Natural killer cell (primary cell): ENCODE measurements around the gene VAV1. TPM values are rescaled to one million over a fixed set of nuclear protein-coding genes. Genes with fewer than 3 reads are reported as not detected.

Experiments
- ATAC-seq, 3 donors: fragments of 150-1000 bp in 2 of 3; fragments of 200-7000 bp in 1 of 3; cut with Tn5 transposase; 1 replicate in 1 of 3; 2 replicates in 2 of 3; pipeline ENCODE4 v1.10.0; 2021; ENCODE audit warnings: mild to moderate bottlenecking in 2 of 3, moderate library complexity in 2 of 3
- DNase-seq, 2 donors: peaks; one replicate each; pipeline versions ENCODE4 v3.0.0 to v3.0.0-alpha.2; 2013 to 2021; ENCODE audit warnings: mixed read lengths in 1 of 2
- H3K27ac ChIP-seq: one replicate; pipeline ENCODE4 v1.5.1; 2013; ENCODE audit warnings: mild to moderate bottlenecking, low read length
- H3K27me3 ChIP-seq: one replicate; pipeline ENCODE4 v1.6.1; 2013; ENCODE audit warnings: low read length; ENCODE audit not compliant: control insufficient read depth, insufficient read depth
- H3K36me3 ChIP-seq: one replicate; pipeline ENCODE4 v1.6.1; 2013; ENCODE audit warnings: low read length; ENCODE audit not compliant: control insufficient read depth, insufficient read depth
- H3K4me1 ChIP-seq: one replicate; pipeline ENCODE4 v1.6.1; 2013; ENCODE audit warnings: low read length; ENCODE audit not compliant: control insufficient read depth, insufficient read depth
- H3K4me3 ChIP-seq: one replicate; pipeline ENCODE4 v1.5.1; 2013; ENCODE audit warnings: low read length
- H3K9me3 ChIP-seq: one replicate; pipeline ENCODE4 v1.6.1; 2013; ENCODE audit warnings: low read length; ENCODE audit not compliant: control insufficient read depth, insufficient read depth
- H3K27ac Mint-ChIP-seq, 2 donors: one replicate each; pipeline ENCODE4 v1.8.0; 2022; ENCODE audit warnings: mild to moderate bottlenecking in 2 of 2, mixed read lengths in 2 of 2, moderate library complexity in 1 of 2
- H3K27me3 Mint-ChIP-seq, 2 donors: one replicate each; pipeline ENCODE4 v1.8.0; 2022; ENCODE audit warnings: low read depth in 2 of 2, mixed read lengths in 2 of 2
- H3K36me3 Mint-ChIP-seq: one replicate; pipeline ENCODE4 v1.8.0; 2022; ENCODE audit warnings: mixed read lengths
- H3K4me1 Mint-ChIP-seq, 2 donors: one replicate each; pipeline ENCODE4 v1.8.0; 2022; ENCODE audit warnings: mixed read lengths in 2 of 2
- H3K4me3 Mint-ChIP-seq: one replicate; pipeline ENCODE4 v1.8.0; 2022; ENCODE audit warnings: mild to moderate bottlenecking, moderate library complexity, mixed read lengths
- H3K9me3 Mint-ChIP-seq, 2 donors: one replicate each; pipeline ENCODE4 v1.8.0; 2022; ENCODE audit warnings: mixed read lengths in 2 of 2
- WGBS: methylation state at CpG from one replicate; pipeline ENCODE4 v1.1.7; 2013; ENCODE audit warnings: missing lambda C conversion rate; ENCODE audit not compliant: insufficient coverage; 5-methylcytosine and 5-hydroxymethylcytosine counted together
- intact Hi-C: fragments of 100-400 bp; cut with micrococcal nuclease; formaldehyde crosslinking; loops from one replicate; pipeline ENCODE4 v1.14.2; 2022
- total RNA-seq, 4 donors: library from RNA; stranded (reverse); fragments of 120-200 nt in 1 of 4; gene quantifications; one replicate each; pipeline versions ENCODE4 v1.2.3 to v1.2.4, GENCODE V29; 2013 to 2022
- TF ChIP-seq, protein P1 (sequence below): fragments of 200-600 bp; IDR thresholded peaks from one replicate; pipeline ENCODE4 v1.8.0; 2022; ENCODE audit warnings: antibody characterized with exemption

VAV1 gene
- total RNA-seq, 3 donors from 2014 or later (not counting 1 experiment from before 2014, with no cell fraction given), result 141 to 167 (median 164) TPM

DNA sequence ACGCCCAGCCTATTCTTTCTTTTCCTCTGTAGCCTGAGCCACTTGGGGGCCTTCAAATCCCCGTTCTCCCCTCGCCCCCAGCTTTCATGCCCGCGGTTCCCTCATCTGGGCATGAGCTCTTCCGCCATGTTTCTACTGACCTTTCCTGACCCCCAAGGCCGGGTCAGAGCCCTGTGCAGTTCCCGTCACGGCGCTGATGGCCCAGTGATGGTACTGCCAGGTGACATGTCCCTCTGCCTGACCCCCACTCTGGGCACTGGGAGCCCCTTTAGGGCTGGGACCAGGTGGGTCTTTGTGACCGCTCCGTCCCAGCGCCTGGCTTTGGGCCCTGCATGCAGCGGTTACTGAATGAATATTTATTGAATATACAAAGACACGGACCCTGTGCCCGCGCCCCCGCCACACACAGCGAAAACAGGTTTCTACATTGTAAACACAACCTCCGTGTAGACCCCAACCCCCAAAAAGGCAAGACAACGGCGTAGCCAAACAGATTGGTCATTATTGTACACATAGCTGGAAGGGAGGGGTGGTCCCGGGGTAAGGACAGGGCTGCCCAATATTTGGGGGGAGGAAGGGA lies 42.8 kb upstream of the VAV1 start:
- Mint-ChIP-seq H3K4me3 (no peak overlapping the region), H3K9me3 (no peaks in the 10 kb centered on the region), H3K4me1 (peaks cover 0 to 6% of the 10 kb centered on the region in 2 donors), H3K27me3 (no peaks in the 10 kb centered on the region), H3K27ac (no peak overlapping the region), H3K36me3 (no peaks in the 10 kb centered on the region)
- Histone ChIP-seq H3K4me1 (peaks cover 13% of the 10 kb centered on the region), H3K27me3 (no peaks in the 10 kb centered on the region), H3K27ac (no peak overlapping the region), H3K9me3 (no peaks in the 10 kb centered on the region), H3K4me3 (no peak overlapping the region), H3K36me3 (peaks cover 25% of the 10 kb centered on the region)
- ATAC-seq (no peak), DNase-seq (no peak)
- TF ChIP-seq, protein P1, sequence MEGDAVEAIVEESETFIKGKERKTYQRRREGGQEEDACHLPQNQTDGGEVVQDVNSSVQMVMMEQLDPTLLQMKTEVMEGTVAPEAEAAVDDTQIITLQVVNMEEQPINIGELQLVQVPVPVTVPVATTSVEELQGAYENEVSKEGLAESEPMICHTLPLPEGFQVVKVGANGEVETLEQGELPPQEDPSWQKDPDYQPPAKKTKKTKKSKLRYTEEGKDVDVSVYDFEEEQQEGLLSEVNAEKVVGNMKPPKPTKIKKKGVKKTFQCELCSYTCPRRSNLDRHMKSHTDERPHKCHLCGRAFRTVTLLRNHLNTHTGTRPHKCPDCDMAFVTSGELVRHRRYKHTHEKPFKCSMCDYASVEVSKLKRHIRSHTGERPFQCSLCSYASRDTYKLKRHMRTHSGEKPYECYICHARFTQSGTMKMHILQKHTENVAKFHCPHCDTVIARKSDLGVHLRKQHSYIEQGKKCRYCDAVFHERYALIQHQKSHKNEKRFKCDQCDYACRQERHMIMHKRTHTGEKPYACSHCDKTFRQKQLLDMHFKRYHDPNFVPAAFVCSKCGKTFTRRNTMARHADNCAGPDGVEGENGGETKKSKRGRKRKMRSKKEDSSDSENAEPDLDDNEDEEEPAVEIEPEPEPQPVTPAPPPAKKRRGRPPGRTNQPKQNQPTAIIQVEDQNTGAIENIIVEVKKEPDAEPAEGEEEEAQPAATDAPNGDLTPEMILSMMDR, result no peak
- intact Hi-C loops, result no loop called here
- 98% methylated on average over 20 of the region's 23 CpGs for WGBS

- H3K27me3 Mint-ChIP-seq, result no peaks in the 10 kb centered on the region
- H3K4me3 ChIP-seq, result no peak overlapping the region
- intact Hi-C loops, result no loop called here
- H3K27ac Mint-ChIP-seq, result no peak overlapping the region
- peaks cover 0 to 6% of the 10 kb centered on the region in 2 donors for H3K4me1 Mint-ChIP-seq
- H3K36me3 ChIP-seq, result peaks cover 26% of the 10 kb centered on the region
- 89% methylated on average over 19 of the region's 27 CpGs for WGBS
- H3K4me3 Mint-ChIP-seq, result no peak overlapping the region
- DNase-seq (peak in 1 of 2 donors; percentile 45), ATAC-seq (peak; percentile 24 to 44 (median 44))
- no peaks in the 10 kb centered on the region for H3K9me3 ChIP-seq
- H3K27me3 ChIP-seq, result no peaks in the 10 kb centered on the region
- TF ChIP-seq, protein P1, result no peak
- H3K4me1 ChIP-seq, result peaks cover 9% of the 10 kb centered on the region
- no peaks in the 10 kb centered on the region for H3K36me3 Mint-ChIP-seq
- no peak overlapping the region for H3K27ac ChIP-seq
- H3K9me3 Mint-ChIP-seq, result no peaks in the 10 kb centered on the region
Measured at GRCh38 chr19:6730153-6730804, 42.2 kb upstream of the VAV1 start.

GRCh38 chr19:6730941-6731670 lies 41.4 kb upstream of the VAV1 start:
- ATAC-seq (no peak), DNase-seq (no peak)
- TF ChIP-seq, protein P1, result no peak
- Histone ChIP-seq H3K4me3 (no peak overlapping the region), H3K36me3 (peaks cover 27% of the 10 kb centered on the region), H3K4me1 (peaks cover 17% of the 10 kb centered on the region), H3K27me3 (no peaks in the 10 kb centered on the region), H3K27ac (no peak overlapping the region), H3K9me3 (no peaks in the 10 kb centered on the region)
- H3K36me3 Mint-ChIP-seq, result no peaks in the 10 kb centered on the region
- H3K9me3 Mint-ChIP-seq, result no peaks in the 10 kb centered on the region
- intact Hi-C loops, result no loop called here
- peaks cover 3 to 9% of the 10 kb centered on the region in 2 donors for H3K4me1 Mint-ChIP-seq
- no peaks in the 10 kb centered on the region for H3K27me3 Mint-ChIP-seq
- H3K4me3 Mint-ChIP-seq, result no peak overlapping the region
- H3K27ac Mint-ChIP-seq, result no peak overlapping the region
- 94% methylated on average over 30 of the region's 30 CpGs for WGBS
